GM12878 (cell line): ENCODE data around the gene STBD1. TPM values are rescaled to one million over a fixed set of nuclear protein-coding genes. Genes with fewer than 3 reads are reported as not detected.

Source experiments
- ATAC-seq: fragments of 200-7000 bp; cut with Tn5 transposase; 3 replicates; pipeline ENCODE4 v1.9.1; 2020; ENCODE audit warnings: mild to moderate bottlenecking, moderate library complexity
- BruUV-seq: library from RNA; stranded (reverse); fragments of 400-500 nt; replicated peaks from 2 replicates; lab custom pipeline; 2021; lab: Mats Ljungman, UMichigan
- CTCF ChIA-PET: fragments of 300-600 bp; sonication (Branson Sonifier 250); formaldehyde crosslinking; extraction: SDS; loops from one replicate; lab custom pipeline; 2021; ENCODE audit warnings: inconsistent platforms; lab: Yijun Ruan, JAX
- POLR2A ChIA-PET: fragments of 350-600 bp; formaldehyde crosslinking; extraction: SDS; loops from one replicate; lab custom pipeline; 2021; ENCODE audit warnings: inconsistent platforms; lab: Charles Lee
- RAD21 ChIA-PET: fragments of 300-600 bp; sonication (Branson Sonifier 250); formaldehyde crosslinking; loops from one replicate; lab custom pipeline; 2023; ENCODE audit warnings: antibody characterized with exemption; ENCODE audit not compliant: unreplicated experiment; lab: Charles Lee
- SMC1A ChIA-PET: fragments of 300-600 bp; sonication (Branson Sonifier 250); formaldehyde crosslinking; loops from one replicate; lab custom pipeline; 2023; ENCODE audit not compliant: unreplicated experiment, uncharacterized antibody; lab: Charles Lee
- DNase-seq: peaks from one replicate; pipeline ENCODE4 v3.0.0-alpha.2; 2011; ENCODE audit warnings: low read depth, low spot score
- FAIRE-seq: peaks from 3 replicates; lab custom pipeline; 2011; peaks lifted over from hg19 to GRCh38; lab: Jason Lieb, UNC
- H2AFZ ChIP-seq: 2 replicates; pipeline ENCODE4 v1.6.0; 2011; ENCODE audit warnings: low read depth, low read length, control low read depth; ENCODE audit not compliant: control insufficient read depth
- H3K27ac ChIP-seq: 2 replicates; pipeline ENCODE4 v1.5.1; 2011; ENCODE audit warnings: control low read depth; ENCODE audit not compliant: control insufficient read depth, insufficient read depth
- H3K27me3 ChIP-seq, 2 experiments: replicated peaks in 1 of 2; 2 replicates each; pipeline versions ENCODE4 v1.6.0 to v1.6.1; 2011; ENCODE audit warnings: low read length in 1 of 2; ENCODE audit not compliant: control insufficient read depth in 2 of 2, insufficient read depth in 2 of 2
- H3K36me3 ChIP-seq, 2 experiments: 2 replicates each; pipeline ENCODE4 v1.5.1; 2011; ENCODE audit warnings: low read length in 1 of 2; ENCODE audit not compliant: control insufficient read depth in 2 of 2, insufficient read depth in 2 of 2
- H3K4me1 ChIP-seq: 2 replicates; pipeline ENCODE4 v1.6.1; 2011; ENCODE audit warnings: mild to moderate bottlenecking, low read length, moderate library complexity, mixed read lengths; ENCODE audit not compliant: control insufficient read depth, insufficient read depth
- H3K4me2 ChIP-seq: 2 replicates; pipeline ENCODE4 v1.6.0; 2011; ENCODE audit warnings: control low read depth; ENCODE audit not compliant: control insufficient read depth, insufficient read depth
- H3K4me3 ChIP-seq: fragments of 200-600 bp; sonication (generic); 2 replicates; pipeline ENCODE4 v1.5.1; 2016
- H3K79me2 ChIP-seq: 2 replicates; pipeline ENCODE4 v1.6.0; 2011; ENCODE audit warnings: low read length; ENCODE audit not compliant: control insufficient read depth, insufficient read depth
- H3K9ac ChIP-seq: 2 replicates; pipeline ENCODE4 v1.8.0; 2011; ENCODE audit warnings: low read length, control low read depth, mixed read lengths; ENCODE audit not compliant: control insufficient read depth, insufficient read depth
- H3K9me3 ChIP-seq: replicated peaks from 3 replicates; pipeline ENCODE4 v1.5.1; 2011; ENCODE audit warnings: mild to moderate bottlenecking, low read length; ENCODE audit not compliant: control insufficient read depth, insufficient read depth
- H4K20me1 ChIP-seq: 2 replicates; pipeline ENCODE4 v1.6.0; 2011; ENCODE audit not compliant: control insufficient read depth, insufficient read depth
- BRCA1 ChIP-seq: IDR thresholded peaks from 2 replicates; pipeline ENCODE4 v1.6.1; 2011; ENCODE audit warnings: low read depth, low read length, improper control_type of control experiment
- E2F8 ChIP-seq: fragments of 450-650 bp; IDR thresholded peaks from 2 replicates; pipeline ENCODE4 v1.6.1; 2018; ENCODE audit warnings: mild to moderate bottlenecking, low read depth, moderate library complexity; ENCODE audit not compliant: partially characterized antibody
- EED ChIP-seq: sonication (generic); IDR thresholded peaks from 2 replicates; pipeline ENCODE4 v1.6.1; 2016; ENCODE audit warnings: antibody characterized with exemption, low read depth
- JUND ChIP-seq: IDR thresholded peaks from 2 replicates; pipeline ENCODE4 v1.6.1; 2012; ENCODE audit warnings: low read depth, mild to moderate bottlenecking, low read length, improper control_type of control experiment, moderate library complexity
- NR2C1 ChIP-seq: fragments of 450-650 bp; IDR thresholded peaks from 2 replicates; pipeline ENCODE4 v1.6.1; 2017; ENCODE audit warnings: antibody characterized with exemption, mild to moderate bottlenecking, moderate library complexity
- PAX8 ChIP-seq: fragments of 450-650 bp; IDR thresholded peaks from 2 replicates; pipeline ENCODE4 v1.6.1; 2017; ENCODE audit warnings: mild to moderate bottlenecking, moderate library complexity
- POLR2A ChIP-seq: IDR thresholded peaks from 2 replicates; pipeline ENCODE4 v1.6.1; 2011; ENCODE audit warnings: low read depth, mild to moderate bottlenecking, low read length
- POLR2AphosphoS2 ChIP-seq: IDR thresholded peaks from 2 replicates; pipeline ENCODE4 v1.6.1; 2011; ENCODE audit warnings: low read depth, mild to moderate bottlenecking, low read length, improper control_type of control experiment, moderate library complexity
- POLR2AphosphoS5 ChIP-seq: IDR thresholded peaks from 2 replicates; pipeline ENCODE4 v1.6.1; 2011; ENCODE audit warnings: mild to moderate bottlenecking, low read length, inconsistent platforms
- RELB ChIP-seq: fragments of 450-650 bp; IDR thresholded peaks from 2 replicates; pipeline ENCODE4 v1.6.1; 2017; ENCODE audit warnings: low read depth, mild to moderate bottlenecking, moderate library complexity
- SKIL ChIP-seq: fragments of 450-650 bp; IDR thresholded peaks from 2 replicates; pipeline ENCODE4 v1.6.1; 2017; ENCODE audit warnings: mild to moderate bottlenecking, low read depth, inconsistent platforms; ENCODE audit not compliant: poor library complexity, severe bottlenecking
- SPI1 ChIP-seq: IDR thresholded peaks from 2 replicates; pipeline ENCODE4 v1.6.1; 2011; ENCODE audit warnings: low read depth, mild to moderate bottlenecking, low read length, moderate library complexity, borderline replicate concordance; ENCODE audit not compliant: insufficient read depth
- SUPT20H ChIP-seq: IDR thresholded peaks from 2 replicates; pipeline ENCODE4 v1.6.1; 2011; ENCODE audit warnings: low read depth, mild to moderate bottlenecking, low read length, moderate library complexity, borderline replicate concordance; ENCODE audit not compliant: control insufficient read depth
- TAF1 ChIP-seq: IDR thresholded peaks from 2 replicates; pipeline ENCODE4 v1.6.1; 2011; ENCODE audit warnings: mild to moderate bottlenecking, low read depth, low read length, borderline replicate concordance
- ZBTB4 ChIP-seq: fragments of 450-650 bp; formaldehyde crosslinking; IDR thresholded peaks from 2 replicates; pipeline ENCODE4 v1.4.0; 2022; ENCODE audit warnings: mild to moderate bottlenecking, moderate library complexity
- ZNF207 ChIP-seq: fragments of 450-650 bp; IDR thresholded peaks from 2 replicates; pipeline ENCODE4 v1.6.1; 2014; ENCODE audit warnings: antibody characterized with exemption, mild to moderate bottlenecking, borderline replicate concordance
- in situ Hi-C: fragments of 300-500 bp; cut with MboI; formaldehyde crosslinking; loops from 9 replicates; pipeline ENCODE4 v1.14.3; 2018; ENCODE audit warnings: mixed read lengths
- intact Hi-C: fragments of 100-400 bp; cut with micrococcal nuclease; formaldehyde crosslinking; loops from one replicate; pipeline ENCODE4 v1.14.2; 2022; ENCODE audit not compliant: unreplicated experiment
- polyA plus RNA-seq, 11 experiments: library from polyadenylated mRNA; depleted of rRNA in 4 of 11; unstranded in 6 of 11; stranded (reverse) in 5 of 11; fragments of >200 nt; fragmentation: Nextera tagmentation in 4 of 11; fragmentation: Illumina TruSeq in 1 of 11; extraction: Ambion mirVana in 4 of 11; extraction: Trizol in 1 of 11; gene quantifications; 1 replicate in 1 of 11; 2 replicates in 10 of 11; pipeline versions ENCODE4 v1.2.1 to v1.2.3, GENCODE V29; 2011 to 2016; ENCODE audit warnings: inconsistent platforms in 2 of 11, missing spikeins in 2 of 11, low read depth in 1 of 11
- total RNA-seq, 4 experiments: library from RNA; depleted of rRNA in 3 of 4; stranded (reverse); fragments of >200 nt in 3 of 4; fragmentation: Illumina TruSeq in 1 of 4; extraction: Trizol in 1 of 4; gene quantifications; 2 replicates each; pipeline versions ENCODE4 v1.2.1 to v1.2.3, GENCODE V29; 2013 to 2021

Gene STBD1
- total and polyA plus RNA-seq, 10 of the 15 experiments (the other 5 are each of a cell fraction or from before 2014, with no cell fraction given): 0.04 to 0.10 (median 0.05) TPM; not detected in 7

- BruUV-seq: no TSS peak
- Histone ChIP-seq H2AFZ (no peak overlapping the region), H3K4me2 (no peak overlapping the region), H4K20me1 (no peaks in the 10 kb centered on the region), H3K27ac (no peak overlapping the region), H3K4me3 (no peak overlapping the region), H3K79me2 (no peaks in the 10 kb centered on the region), H3K27me3 (no peaks in the 10 kb centered on the region; a peak in 3 of 4 replicates), H3K9me3 (peaks cover 19% of the 10 kb centered on the region), H3K9ac (no peak overlapping the region), H3K36me3 (no peaks in the 10 kb centered on the region), H3K4me1 (peaks cover 18% of the 10 kb centered on the region)
- in situ Hi-C loops: no loop called here
- intact Hi-C loops: no loop called here
- RAD21 ChIA-PET: no interaction called here
- SMC1A ChIA-PET: no interaction called here
- CTCF ChIA-PET: interaction anchor here (1.0 kb wide), 1 partner anchor 119 kb away, joined by 3 read pairs; no protein-coding TSS in a partner anchor
- FAIRE-seq: no peak
- ATAC-seq: no peak
- POLR2A ChIA-PET: no interaction called here
- DNase-seq: no peak
- no peak for TF ChIP-seq ZNF207
- no peak for TF ChIP-seq RELB
- TF ChIP-seq SKIL: no peak
- no peak for TF ChIP-seq SUPT20H
- TF ChIP-seq TAF1: no peak
- no peak for TF ChIP-seq PAX8
- TF ChIP-seq NR2C1: no peak
- TF ChIP-seq SPI1: no peak
- no peak for TF ChIP-seq JUND
- TF ChIP-seq ZBTB4: no peak
- no peak for TF ChIP-seq BRCA1
- no peak for TF ChIP-seq EED
- no peak for TF ChIP-seq E2F8
- no peak for TF ChIP-seq POLR2A
- TF ChIP-seq POLR2AphosphoS5: no peak
- TF ChIP-seq POLR2AphosphoS2: no peak
Measured at GRCh38 chr4:76298227-76298626, 8.3 kb upstream of the STBD1 start.
